ENCODE data around the gene LORICRIN.

The LORICRIN gene, protein sequence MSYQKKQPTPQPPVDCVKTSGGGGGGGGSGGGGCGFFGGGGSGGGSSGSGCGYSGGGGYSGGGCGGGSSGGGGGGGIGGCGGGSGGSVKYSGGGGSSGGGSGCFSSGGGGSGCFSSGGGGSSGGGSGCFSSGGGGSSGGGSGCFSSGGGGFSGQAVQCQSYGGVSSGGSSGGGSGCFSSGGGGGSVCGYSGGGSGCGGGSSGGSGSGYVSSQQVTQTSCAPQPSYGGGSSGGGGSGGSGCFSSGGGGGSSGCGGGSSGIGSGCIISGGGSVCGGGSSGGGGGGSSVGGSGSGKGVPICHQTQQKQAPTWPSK

GRCh38 chr1:153259387-153259786 lies at the start of gene LORICRIN:
LORICRIN (plus strand) TSS chr1:153259687; CDS start chr1:153260950, 1,263 bp downstream.
- DNase-seq: no peak

DNA sequence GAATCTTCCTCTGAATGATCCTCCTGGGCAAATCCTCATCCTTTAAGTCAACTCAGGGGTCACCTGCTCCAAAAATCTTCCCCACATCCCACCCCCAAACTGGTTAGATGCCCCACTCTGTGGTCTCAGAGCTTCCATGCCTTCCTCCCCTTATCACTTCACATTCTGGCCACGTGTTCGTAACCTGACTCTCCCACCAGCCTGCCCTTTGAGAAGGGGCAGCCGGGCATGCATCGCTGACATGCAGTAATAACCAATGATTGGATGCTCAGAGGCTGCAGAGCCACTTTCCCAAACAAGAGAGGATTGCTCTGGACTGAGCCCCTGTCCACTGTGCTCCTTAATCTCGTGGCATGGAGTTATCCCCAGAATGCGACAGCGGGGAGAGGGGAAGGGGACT lies 49.3 kb upstream of the LORICRIN start:
- no peak for DNase-seq

GRCh38 chr1:153212201-153212600 lies 47.3 kb upstream of the LORICRIN start:
- no peak for DNase-seq

DNA sequence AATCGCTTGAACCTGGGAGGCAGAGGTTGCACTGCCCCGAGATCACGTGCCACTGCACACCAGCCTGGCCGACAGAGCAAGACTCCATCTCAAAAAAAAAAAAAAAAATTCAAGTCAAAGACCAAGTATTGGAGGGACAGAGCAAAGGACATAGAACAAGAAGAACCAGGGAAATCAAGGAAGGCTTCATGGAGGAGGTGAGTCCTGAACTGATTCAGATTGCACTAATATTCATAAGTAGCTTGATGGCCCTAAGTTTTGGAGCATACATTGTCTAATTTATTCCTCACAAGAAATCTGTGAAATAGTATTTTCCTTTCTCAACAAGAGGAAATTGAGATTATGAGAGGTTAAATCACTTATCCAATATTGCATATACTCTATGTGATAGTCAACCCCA lies 46.0 kb upstream of the LORICRIN start:
- DNase-seq: no peak

- no peak for DNase-seq
Measured at GRCh38 chr1:153217212-153217611, 42.3 kb upstream of the LORICRIN start, which contains the start of gene PRR9. PRR9 (plus strand) TSS chr1:153217584; CDS start chr1:153218145, 561 bp downstream.

GRCh38 chr1:153217744-153218416 lies 41.6 kb upstream of the LORICRIN start:
- DNase-seq: no peak

- DNase-seq: no peak
Measured at GRCh38 chr1:153220606-153221303, 38.7 kb upstream of the LORICRIN start.

DNA sequence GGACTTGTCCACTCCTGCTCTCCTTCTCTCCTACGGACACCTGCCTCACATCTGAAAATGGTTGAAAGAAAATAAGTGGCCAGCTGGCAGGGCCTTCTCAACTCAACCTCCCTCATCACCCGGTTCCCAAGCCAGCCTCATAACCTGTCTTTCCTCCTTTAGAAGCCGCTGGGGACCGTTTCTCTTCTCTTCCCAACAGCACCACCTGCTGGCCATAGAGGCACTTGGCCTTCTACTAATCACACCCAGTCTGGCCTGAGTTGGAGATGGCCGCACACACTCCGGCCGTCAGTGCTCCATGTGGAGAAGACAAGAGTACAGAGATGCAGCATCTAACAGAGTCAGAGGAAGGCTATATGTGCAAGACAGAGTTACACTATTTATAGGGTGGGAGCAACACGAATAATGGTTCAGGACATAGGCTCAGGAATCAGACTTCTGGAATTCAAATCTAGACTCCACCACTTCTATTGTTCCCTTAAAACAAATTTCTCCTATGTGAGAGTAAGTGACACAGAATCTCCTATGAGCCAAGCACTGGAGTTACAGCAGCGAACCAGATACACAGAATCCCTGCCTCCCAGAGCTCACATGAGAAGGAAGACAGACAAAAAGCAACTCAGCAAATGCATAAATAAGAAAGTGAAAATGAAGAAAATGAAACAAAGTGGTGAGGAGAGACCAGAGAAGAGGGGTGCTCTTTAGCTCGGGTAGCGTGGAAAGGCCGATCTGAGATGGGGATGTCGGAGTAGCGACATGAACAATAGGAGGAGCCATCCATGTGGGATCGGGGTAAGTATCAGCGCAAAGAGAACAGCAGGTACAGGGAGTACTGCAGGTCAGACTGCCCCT lies 36.2 kb upstream of the LORICRIN start:
- peak; percentile 57 to 60 for DNase-seq

GRCh38 chr1:153227810-153228209 lies 31.7 kb upstream of the LORICRIN start:
- no peak for DNase-seq

DNA sequence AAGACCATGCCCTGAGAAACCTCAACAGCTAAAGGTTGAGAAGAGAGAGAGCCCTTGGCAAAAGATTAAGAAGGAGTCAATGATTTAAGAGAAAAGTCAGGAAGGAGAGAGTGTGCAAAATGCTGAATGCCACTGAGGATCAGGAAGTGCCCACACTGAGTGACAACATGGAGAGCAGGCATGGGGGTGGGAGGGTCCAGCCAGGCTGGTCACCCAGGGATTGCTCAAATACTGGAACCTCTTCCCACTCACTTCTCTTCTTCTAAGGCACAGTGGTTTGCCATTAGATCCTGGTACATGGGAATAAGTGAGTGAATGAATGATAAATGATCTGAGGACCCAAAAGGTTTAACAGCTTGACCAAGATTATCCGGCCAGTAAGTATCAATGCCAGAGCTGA lies 31.0 kb upstream of the LORICRIN start:
- DNase-seq: no peak

DNA sequence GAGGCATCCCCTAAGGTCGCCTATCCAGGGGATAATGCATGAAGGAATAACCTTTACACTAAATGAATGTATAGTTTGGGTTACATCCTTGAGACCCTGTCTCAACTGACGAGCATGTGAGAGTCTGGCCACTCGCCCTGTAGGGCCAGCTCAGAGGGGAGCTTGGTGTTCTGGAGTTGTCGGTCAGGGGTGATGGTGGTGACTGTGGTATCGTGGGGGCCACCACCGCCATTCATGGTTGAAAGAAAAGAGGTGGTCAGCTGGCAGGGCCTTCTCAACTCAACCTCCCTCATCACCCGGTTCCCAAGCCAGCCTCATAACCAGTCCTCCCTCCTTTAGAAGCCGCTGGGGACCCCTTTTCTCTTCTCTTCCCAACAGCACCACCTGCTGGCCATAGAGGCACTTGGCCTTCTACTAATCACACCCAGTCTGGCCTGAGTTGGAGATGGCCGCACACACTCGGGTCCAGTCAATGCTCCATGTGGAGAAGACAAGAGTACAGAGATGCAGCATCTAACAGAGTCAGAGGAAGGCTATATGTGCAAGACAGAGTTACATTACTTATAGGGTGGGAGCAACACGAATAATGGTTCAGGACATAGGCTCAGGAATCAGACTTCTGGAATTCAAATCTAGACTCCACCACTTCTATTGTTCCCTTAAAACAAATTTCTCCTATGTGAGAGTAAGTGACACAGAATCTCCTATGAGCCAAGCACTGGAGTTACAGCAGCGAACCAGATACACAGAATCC lies 30.2 kb upstream of the LORICRIN start:
- DNase-seq: peak; percentile 7 to 16

GRCh38 chr1:153231363-153231762 lies 28.1 kb upstream of the LORICRIN start:
- DNase-seq: no peak

- no peak for DNase-seq
Measured at GRCh38 chr1:153231785-153232184, 27.7 kb upstream of the LORICRIN start.

DNA sequence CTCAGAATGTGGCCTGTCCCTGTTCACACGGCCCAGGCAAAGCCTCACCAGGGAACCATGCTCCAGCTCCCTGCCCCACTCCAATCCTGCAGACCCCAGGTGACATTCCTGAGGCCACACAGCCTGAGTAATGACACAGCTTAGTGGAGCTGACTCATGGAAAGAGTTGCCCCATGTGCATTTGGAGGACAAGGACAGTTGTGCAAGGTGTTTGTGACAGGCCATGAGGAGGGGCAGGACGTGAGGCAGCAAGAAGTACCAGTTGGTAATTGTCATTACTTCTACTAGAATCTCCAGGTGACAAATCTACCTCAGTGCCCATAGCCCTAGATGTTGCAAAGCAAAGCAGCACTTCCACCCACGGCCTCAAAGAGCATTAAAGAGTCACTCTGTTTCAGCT lies 26.9 kb upstream of the LORICRIN start:
- no peak for DNase-seq

GRCh38 chr1:153233448-153233847 lies 26.0 kb upstream of the LORICRIN start:
- DNase-seq: no peak

DNA sequence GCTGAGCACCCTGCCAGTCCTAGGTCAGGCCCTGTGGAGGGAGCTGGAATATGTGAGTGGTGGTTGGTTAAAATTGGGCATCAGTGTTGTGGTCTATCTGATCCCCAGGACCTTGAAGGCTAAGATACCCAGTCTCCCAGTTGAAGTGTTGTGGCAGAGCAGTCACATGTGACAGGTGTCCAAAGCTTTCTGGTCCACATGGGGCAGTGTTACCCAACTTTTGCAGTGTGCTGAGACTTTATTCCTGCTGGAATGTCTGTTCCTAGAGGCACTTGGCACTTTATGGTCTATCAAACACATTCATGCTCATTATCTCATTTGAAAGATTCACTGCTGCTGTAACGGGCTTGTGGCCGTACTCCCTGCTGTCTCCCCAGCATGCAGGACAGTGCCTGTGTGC lies 21.0 kb upstream of the LORICRIN start:
- DNase-seq: no peak

- DNase-seq: no peak
Measured at GRCh38 chr1:153242160-153242559, 17.3 kb upstream of the LORICRIN start.

DNA sequence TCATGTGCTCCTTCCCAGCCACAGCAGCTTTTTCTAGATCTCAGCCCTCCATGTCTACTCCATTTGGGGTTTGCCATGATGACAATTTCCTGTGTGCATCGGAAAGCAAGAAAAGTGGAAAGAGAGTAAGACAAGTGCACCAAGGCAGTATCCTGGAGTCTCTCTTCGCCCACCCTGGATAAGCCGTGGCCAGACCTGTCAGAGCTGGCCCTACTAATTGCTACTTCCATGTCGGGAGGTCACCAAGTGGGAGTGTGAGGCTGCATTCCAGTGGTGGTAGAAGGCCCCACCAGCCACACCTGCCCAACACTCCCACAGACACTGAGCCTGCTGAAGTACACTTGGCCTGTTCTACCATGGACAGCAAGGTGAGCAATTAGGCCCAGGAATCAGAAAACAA lies 14.0 kb upstream of the LORICRIN start:
- DNase-seq: no peak

- DNase-seq: no peak
Measured at GRCh38 chr1:153246018-153246417, 13.5 kb upstream of the LORICRIN start.

DNA sequence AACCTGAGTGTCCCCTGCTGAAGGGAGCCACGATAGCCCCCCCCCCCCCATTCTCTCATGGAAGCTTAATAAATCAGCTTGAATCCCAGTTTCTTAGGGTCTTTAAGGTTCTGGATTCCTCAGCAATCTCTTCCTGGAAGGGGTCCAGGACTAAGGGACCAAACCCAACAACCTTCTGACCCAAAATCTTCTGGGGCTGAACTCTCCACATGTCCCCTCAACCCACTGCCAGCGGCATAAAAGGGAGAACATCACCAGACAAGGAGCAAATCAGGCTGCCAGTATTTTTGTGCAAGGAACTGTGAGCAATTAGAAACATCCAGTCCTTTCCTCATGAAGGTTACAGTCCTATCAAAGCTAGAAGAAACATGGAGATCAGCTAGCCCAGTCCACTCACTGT lies 12.7 kb upstream of the LORICRIN start:
- no peak for DNase-seq

- no peak for DNase-seq
Measured at GRCh38 chr1:153248176-153248879, 11.2 kb upstream of the LORICRIN start.

Measured in stimulated activated CD4-positive, alpha-beta T cell treated with anti-CD3 and anti-CD28 coated beads, Interleukin-2, amount 100 ng/mL, for 48 hours (primary cell).